ENCODE measurements around the gene VPS51.
"Not testable (repeated sequence)": the region's sequence is repeated elsewhere in the genome, so short reads cannot be mapped to it uniquely, and the experiment has no call there.

GRCh38 chr11:65118891-65119669 lies 23.1 kb downstream of the VPS51 start:
- TF ChIP-seq, protein P1, sequence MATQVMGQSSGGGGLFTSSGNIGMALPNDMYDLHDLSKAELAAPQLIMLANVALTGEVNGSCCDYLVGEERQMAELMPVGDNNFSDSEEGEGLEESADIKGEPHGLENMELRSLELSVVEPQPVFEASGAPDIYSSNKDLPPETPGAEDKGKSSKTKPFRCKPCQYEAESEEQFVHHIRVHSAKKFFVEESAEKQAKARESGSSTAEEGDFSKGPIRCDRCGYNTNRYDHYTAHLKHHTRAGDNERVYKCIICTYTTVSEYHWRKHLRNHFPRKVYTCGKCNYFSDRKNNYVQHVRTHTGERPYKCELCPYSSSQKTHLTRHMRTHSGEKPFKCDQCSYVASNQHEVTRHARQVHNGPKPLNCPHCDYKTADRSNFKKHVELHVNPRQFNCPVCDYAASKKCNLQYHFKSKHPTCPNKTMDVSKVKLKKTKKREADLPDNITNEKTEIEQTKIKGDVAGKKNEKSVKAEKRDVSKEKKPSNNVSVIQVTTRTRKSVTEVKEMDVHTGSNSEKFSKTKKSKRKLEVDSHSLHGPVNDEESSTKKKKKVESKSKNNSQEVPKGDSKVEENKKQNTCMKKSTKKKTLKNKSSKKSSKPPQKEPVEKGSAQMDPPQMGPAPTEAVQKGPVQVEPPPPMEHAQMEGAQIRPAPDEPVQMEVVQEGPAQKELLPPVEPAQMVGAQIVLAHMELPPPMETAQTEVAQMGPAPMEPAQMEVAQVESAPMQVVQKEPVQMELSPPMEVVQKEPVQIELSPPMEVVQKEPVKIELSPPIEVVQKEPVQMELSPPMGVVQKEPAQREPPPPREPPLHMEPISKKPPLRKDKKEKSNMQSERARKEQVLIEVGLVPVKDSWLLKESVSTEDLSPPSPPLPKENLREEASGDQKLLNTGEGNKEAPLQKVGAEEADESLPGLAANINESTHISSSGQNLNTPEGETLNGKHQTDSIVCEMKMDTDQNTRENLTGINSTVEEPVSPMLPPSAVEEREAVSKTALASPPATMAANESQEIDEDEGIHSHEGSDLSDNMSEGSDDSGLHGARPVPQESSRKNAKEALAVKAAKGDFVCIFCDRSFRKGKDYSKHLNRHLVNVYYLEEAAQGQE (IDR thresholded peaks at IDR 0.05; ENCODE audit: low read depth) = not testable (repeated sequence)
- TF ChIP-seq CTCF (IDR thresholded peaks at IDR 0.05 in 2 of 3, conservative IDR thresholded peaks at IDR 0.05 in 1 of 3; ENCODE audit: borderline replicate concordance in 1 of 3, insufficient read depth in 1 of 3, low read depth in 2 of 3, low read length in 2 of 3); SIN3A (IDR thresholded peaks at IDR 0.05; ENCODE audit: low read depth); ZBTB33 (IDR thresholded peaks at IDR 0.05; ENCODE audit: extremely low read depth, insufficient replicate concordance, low read length); POLR2A (IDR thresholded peaks at IDR 0.05; ENCODE audit: borderline replicate concordance, extremely low read depth, insufficient read depth, insufficient read length); ZFX (IDR thresholded peaks at IDR 0.05); EZH2 (IDR thresholded peaks at IDR 0.05); EZH2phosphoT487 (IDR thresholded peaks at IDR 0.05; ENCODE audit: borderline replicate concordance); CBX3 (IDR thresholded peaks at IDR 0.05; ENCODE audit: low read depth); RAD21 (IDR thresholded peaks at IDR 0.05; ENCODE audit: low read depth); MAX (IDR thresholded peaks at IDR 0.05): not testable (repeated sequence)
- peak; percentile 37; the same call in 1 of the 2 replicates for TF ChIP-seq POLR2AphosphoS5 (IDR thresholded peaks at IDR 0.05; ENCODE audit: low read depth, low read length)

Data from HCT116 (cell line).